BLaER1 (cell line): ENCODE measurements around the gene MAN1C1.

Experiments
- H3K27ac ChIP-seq: shearing (Covaris generic); formaldehyde crosslinking; 2 replicates; pipeline ENCODE4 v1.8.1; 2022
- H3K27me3 ChIP-seq: shearing (Covaris generic); formaldehyde crosslinking; 2 replicates; pipeline ENCODE4 v1.8.1; 2022
- H3K36me3 ChIP-seq: shearing (Covaris generic); formaldehyde crosslinking; 2 replicates; pipeline ENCODE4 v1.8.1; 2022
- H3K4me1 ChIP-seq: shearing (Covaris generic); formaldehyde crosslinking; 2 replicates; pipeline ENCODE4 v1.8.1; 2022
- H3K4me2 ChIP-seq: shearing (Covaris generic); formaldehyde crosslinking; 2 replicates; pipeline ENCODE4 v1.8.1; 2022
- H3K4me3 ChIP-seq: shearing (Covaris generic); formaldehyde crosslinking; 2 replicates; pipeline ENCODE4 v1.8.1; 2022
- H3K9ac ChIP-seq: shearing (Covaris generic); formaldehyde crosslinking; 2 replicates; pipeline ENCODE4 v1.8.1; 2022
- H3K9me3 ChIP-seq: shearing (Covaris generic); formaldehyde crosslinking; 2 replicates; pipeline ENCODE4 v1.8.1; 2022
- H4K20me1 ChIP-seq: shearing (Covaris generic); formaldehyde crosslinking; 2 replicates; pipeline ENCODE4 v1.8.1; 2022
- Cebpa-rat ChIP-seq: shearing (Covaris generic); IDR thresholded peaks from 2 replicates; pipeline ENCODE4 v1.8.1; 2022

Gene MAN1C1

DNA sequence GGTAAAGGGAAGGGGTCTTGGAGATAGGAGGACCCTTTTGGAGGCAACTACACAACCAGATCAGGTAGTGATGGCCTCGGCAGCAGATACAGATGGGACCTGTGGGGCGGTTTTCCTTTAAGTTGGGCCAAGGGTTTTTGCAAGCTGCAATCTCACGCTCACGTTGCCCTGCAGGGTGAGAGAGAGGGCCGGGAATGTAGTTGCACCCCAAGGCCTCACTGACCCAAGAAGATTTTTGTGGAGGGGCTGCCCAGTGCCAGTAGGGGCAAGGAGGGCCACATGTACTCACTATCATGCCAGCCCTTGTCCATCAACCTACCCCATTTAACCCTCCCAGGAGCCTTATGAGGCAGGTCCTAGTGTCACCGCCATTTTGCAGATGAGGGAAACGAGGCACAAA lies 125.7 kb downstream of the MAN1C1 start:
- no peak overlapping the region for H3K4me2 ChIP-seq
- H3K4me1 ChIP-seq, result peaks cover 45% of the 10 kb centered on the region
- H3K4me3 ChIP-seq, result no peak overlapping the region
- H3K36me3 ChIP-seq, result no peaks in the 10 kb centered on the region
- H4K20me1 ChIP-seq, result no peaks in the 10 kb centered on the region
- H3K27me3 ChIP-seq, result no peaks in the 10 kb centered on the region
- no peak overlapping the region for H3K9ac ChIP-seq
- H3K9me3 ChIP-seq, result no peaks in the 10 kb centered on the region
- no peak for TF ChIP-seq Cebpa-rat
- no peak overlapping the region for H3K27ac ChIP-seq

DNA sequence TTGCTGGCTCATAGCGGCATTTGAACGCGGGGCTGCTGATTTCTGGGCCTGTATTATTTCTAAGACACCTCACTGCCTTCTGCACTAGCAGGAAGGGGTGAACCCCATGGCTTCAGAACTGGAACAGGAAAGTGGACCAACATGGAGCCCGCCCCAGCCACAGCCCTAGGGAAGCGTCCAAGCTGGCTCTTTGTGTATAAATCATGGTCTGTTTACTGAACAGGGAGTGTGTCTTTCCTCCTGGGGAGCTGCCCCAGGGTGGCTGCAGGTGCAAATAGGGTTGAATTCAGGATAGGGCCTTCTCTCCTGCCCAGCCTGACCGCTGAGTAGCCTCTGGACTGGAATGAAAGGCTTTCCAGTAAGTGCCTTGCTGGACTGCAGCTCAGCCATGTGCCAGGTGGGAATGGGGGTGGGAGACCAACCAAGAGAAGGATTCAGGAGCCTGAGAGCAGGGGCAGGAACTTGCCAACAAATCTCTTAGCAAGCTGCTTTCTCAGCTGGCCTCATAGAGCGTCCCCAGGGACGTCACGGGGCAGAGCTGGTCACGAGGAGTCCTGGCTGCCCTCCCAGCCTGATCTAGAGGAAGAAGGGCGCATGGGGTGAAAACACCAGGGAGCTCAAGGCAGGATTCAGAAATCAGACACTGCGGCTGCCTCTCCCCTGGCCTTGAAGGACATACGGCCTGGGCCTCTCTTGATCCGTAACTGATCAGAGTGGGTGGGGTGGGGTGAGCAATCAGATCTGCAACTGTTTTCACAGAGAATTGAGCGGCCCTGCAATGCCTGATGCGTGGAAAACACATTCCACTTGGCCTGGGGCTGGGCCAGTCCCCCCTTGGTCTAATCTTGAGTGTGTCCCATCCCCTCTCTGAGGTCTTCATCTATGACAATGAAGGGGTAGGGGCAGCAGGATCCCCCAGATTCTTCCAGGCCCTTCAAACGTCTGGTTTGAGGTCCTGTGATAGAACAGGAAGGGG lies 126.9 kb downstream of the MAN1C1 start:
- no peaks in the 10 kb centered on the region for H3K36me3 ChIP-seq
- peaks cover 39% of the 10 kb centered on the region for H3K4me1 ChIP-seq
- TF ChIP-seq Cebpa-rat, result no peak
- no peaks in the 10 kb centered on the region for H4K20me1 ChIP-seq
- H3K27ac ChIP-seq, result peak overlapping the region; percentile 59
- H3K9me3 ChIP-seq, result no peaks in the 10 kb centered on the region
- peak overlapping the region; percentile 83 for H3K4me2 ChIP-seq
- no peaks in the 10 kb centered on the region for H3K27me3 ChIP-seq
- H3K4me3 ChIP-seq, result peak overlapping the region; percentile 31; the same call in 1 of the 2 replicates
- H3K9ac ChIP-seq, result peak overlapping the region; percentile 62

DNA sequence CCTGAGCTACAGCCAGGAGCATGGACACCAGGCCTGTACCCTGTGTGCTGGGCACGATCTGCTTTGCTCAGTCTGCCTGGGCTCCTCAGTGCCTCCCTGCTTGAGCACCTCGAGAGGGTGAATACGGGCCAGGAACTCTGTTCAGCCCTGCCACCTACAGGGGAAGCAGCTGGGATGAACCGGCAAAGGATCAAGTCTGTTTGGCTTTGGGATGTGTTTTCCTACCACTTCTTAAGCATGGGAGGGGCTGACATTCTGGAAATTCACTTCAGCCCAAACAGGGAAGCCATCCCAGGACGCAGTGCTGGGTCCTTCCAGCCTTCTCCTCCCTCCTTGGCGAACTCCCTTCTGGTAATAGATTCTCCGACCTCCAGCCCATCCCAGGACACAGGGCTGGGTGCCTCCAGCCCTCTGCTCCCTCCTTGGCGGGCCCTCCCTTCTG lies 127.6 kb downstream of the MAN1C1 start:
- H3K36me3 ChIP-seq, result no peaks in the 10 kb centered on the region
- 0 out of 2 replicates have a peak overlapping the region, but pooled peaks have one; percentile 31 for H3K4me3 ChIP-seq
- no peak for TF ChIP-seq Cebpa-rat
- H3K4me1 ChIP-seq, result peaks cover 34% of the 10 kb centered on the region
- H3K4me2 ChIP-seq, result peak overlapping the region; percentile 83
- H3K9ac ChIP-seq, result peak overlapping the region; percentile 62
- H4K20me1 ChIP-seq, result no peaks in the 10 kb centered on the region
- H3K9me3 ChIP-seq, result no peaks in the 10 kb centered on the region
- H3K27ac ChIP-seq, result peak overlapping the region; percentile 59
- no peaks in the 10 kb centered on the region for H3K27me3 ChIP-seq

DNA sequence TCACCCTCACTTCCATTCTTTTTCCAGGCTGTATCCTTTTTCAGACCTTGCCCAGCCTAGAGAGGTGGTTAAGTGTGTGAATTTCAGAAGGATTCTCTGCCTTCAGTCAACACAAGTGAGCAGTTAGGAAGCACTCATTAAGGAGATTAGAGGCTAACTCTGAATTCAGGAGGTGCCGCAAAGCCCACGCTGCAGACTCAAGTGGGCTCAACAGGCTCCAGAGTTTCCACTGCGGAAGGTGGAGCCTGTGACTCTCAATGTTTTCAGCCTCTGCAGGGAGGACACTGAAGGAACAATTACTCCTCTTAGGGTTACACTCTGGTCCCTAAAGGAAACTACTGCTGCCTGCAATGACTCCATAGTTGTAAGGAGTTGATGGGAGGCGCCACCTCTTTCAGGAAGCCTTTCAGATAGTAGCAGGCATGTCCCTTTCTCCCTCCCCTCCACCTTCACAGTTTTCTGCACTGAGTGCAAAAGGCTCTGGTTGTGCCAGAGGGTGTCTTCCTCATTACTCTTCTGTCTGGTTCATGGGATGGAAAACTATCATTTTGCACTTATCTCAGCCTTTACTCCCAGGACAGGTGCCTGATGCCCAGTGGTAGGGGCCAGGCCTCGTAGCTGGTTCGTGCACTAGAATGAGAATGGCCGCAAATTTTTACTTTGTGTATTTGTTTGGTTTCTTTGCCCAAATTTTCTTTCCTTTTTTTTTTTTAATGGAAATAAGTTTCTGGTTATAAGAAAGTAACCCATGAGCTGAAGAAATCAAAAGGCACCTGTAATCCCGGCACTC lies 128.2 kb downstream of the MAN1C1 start:
- Histone ChIP-seq H3K9ac (no peak overlapping the region), H3K9me3 (no peaks in the 10 kb centered on the region), H3K4me3 (no peak overlapping the region), H3K27me3 (no peaks in the 10 kb centered on the region), H3K4me1 (peaks cover 34% of the 10 kb centered on the region), H3K27ac (0 out of 2 replicates have a peak overlapping the region, but pooled peaks have one; percentile 59), H3K4me2 (peak overlapping the region; percentile 83), H4K20me1 (no peaks in the 10 kb centered on the region), H3K36me3 (no peaks in the 10 kb centered on the region)
- TF ChIP-seq Cebpa-rat, result no peak

DNA sequence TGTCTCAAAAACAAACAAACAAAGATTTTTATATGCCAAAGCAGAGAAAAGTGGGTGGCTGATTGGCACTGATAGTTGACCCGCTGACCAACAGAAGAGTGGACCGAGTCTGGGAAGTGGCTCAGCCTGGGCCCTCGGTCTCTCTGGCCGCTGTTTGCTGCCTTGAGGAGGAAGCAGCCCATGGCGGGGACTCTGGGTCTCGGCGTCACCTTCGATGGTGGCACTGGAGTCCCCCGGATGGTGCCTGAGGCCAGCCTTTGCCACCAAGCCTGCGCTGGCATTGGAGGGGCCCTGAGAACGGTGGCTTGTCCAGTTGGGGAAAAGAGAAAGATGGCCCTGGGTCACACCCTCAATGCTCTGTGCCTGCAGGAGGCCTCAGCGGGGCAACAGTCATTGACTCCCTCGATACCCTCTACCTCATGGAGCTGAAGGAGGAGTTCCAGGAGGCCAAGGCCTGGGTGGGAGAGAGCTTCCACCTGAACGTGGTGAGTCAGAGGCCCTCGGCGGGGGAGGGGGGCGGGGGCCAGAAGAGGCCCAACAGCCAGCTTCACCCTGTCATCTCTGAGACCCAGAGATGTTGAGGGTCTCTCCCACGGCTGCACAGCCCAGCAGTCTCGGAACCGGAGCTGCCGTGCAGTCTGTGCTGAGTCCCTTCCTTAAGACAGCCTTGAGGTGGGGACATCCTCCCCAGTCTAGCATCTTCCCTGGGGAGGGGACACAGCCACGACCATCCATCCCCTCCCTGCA lies 129.9 kb downstream of the MAN1C1 start:
- peaks cover 37% of the 10 kb centered on the region for H3K4me1 ChIP-seq
- H3K4me2 ChIP-seq, result no peak overlapping the region
- no peaks in the 10 kb centered on the region for H3K27me3 ChIP-seq
- no peak overlapping the region for H3K27ac ChIP-seq
- H3K4me3 ChIP-seq, result no peak overlapping the region
- no peak for TF ChIP-seq Cebpa-rat
- no peaks in the 10 kb centered on the region for H3K36me3 ChIP-seq
- H3K9ac ChIP-seq, result no peak overlapping the region
- no peaks in the 10 kb centered on the region for H4K20me1 ChIP-seq
- no peaks in the 10 kb centered on the region for H3K9me3 ChIP-seq

DNA sequence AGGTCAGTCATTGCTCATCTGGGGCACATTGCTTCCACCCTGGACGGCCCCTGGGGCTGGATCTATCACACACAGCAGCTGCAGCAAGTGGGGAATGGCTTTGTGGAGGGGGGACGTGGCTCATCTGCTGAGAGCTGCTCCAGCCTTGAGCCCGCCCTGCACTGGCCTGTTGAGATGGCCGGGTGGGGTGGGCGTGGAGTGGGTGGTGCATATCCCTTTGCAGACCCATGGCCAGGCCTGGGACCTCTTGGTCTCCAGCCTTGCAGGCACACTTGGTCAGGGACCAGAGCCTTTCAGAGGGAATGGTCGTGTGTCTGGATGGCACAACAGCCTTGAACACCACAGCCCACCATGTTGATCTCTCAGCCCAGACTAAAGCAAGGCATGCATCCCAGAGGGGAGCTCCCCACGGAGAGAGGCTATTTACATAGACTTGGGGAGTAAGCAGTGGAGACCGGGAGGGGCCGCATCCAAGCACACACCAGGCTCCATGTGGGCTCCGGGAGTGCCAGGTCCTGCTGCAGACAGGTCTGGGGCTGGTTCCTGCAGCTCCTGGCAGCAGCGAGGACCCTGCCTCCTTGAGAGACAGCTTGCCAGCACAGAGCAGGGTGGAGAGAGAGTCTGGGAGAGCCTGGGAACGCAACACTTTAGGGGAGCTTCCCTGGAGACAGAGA lies 130.6 kb downstream of the MAN1C1 start:
- Histone ChIP-seq H3K27ac (no peak overlapping the region), H3K36me3 (no peaks in the 10 kb centered on the region), H3K9me3 (no peaks in the 10 kb centered on the region), H3K4me2 (no peak overlapping the region), H3K4me3 (no peak overlapping the region), H3K4me1 (peaks cover 44% of the 10 kb centered on the region), H4K20me1 (no peaks in the 10 kb centered on the region), H3K27me3 (no peaks in the 10 kb centered on the region), H3K9ac (no peak overlapping the region)
- TF ChIP-seq Cebpa-rat, result no peak

DNA sequence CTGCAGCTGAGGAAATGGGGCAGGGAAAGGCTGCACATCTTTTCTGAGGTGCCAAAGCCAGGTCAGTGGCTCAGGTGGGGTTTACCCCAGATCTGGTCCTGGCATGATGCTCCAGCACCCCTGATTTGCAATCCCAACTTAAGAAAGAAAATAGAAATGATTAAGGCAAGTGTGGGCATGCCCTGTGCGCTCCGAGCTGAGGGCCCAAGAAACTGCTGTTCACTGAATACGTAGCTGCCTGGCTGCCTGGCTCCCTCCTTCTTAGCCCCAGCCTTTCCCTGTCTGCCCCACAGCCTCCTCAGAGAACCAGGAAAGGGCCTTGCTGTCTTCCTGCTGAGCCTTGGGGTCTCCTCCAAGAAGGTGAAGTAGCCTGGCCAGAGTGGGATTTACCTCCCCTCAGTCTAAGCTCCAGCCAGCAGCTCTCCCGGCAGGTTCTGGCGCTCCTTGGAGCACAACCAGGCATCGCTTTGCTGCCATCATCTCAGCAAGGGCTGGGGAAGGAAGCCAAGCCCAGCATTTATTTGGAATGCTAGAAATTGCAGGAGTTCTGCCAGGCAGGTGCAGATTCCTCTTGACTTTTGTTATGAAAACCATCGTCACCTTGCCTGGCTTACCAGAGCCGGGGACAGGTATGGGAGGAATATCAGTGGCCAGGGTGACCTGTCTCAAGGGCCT lies 132.1 kb downstream of the MAN1C1 start:
- 0 out of 2 replicates have a peak overlapping the region, but pooled peaks have one; percentile 10 for H3K4me2 ChIP-seq
- no peak overlapping the region for H3K9ac ChIP-seq
- H3K9me3 ChIP-seq, result no peaks in the 10 kb centered on the region
- no peaks in the 10 kb centered on the region for H3K27me3 ChIP-seq
- no peaks in the 10 kb centered on the region for H4K20me1 ChIP-seq
- H3K27ac ChIP-seq, result no peak overlapping the region
- H3K4me1 ChIP-seq, result peaks cover 45% of the 10 kb centered on the region
- no peak for TF ChIP-seq Cebpa-rat
- H3K36me3 ChIP-seq, result no peaks in the 10 kb centered on the region
- no peak overlapping the region for H3K4me3 ChIP-seq

DNA sequence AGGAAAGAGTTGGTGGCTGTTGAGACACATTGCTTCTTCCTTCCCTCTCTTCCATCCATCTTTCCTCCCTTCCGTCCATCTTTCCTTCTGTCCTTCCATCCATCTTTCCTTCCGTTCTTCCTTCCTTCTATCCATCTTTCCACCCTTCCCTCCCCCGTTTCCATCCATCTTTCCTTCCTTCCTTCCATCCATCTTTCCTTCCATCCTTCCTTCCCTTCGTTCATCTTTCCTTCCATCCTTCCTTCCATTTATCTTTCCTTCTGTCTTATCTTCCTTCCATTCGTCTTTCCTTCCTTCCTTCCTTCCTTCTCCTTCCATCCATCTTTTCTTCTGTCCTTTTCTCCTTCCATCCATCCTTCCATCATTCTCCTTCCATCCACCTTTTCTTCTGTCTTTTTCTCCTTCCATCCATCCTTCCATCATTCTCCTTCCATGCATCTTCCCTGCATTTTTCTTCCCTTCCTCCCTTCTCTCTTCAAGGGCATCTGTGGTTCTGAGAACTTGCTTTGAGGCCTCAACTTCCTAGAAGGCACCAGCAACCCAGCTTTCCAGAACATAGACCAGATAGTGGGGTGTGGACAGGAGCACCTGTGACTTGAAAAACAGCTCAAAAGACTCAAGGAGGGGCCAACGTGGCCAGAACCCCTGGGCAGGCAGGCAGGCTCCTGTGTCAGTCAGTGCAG lies 134.5 kb downstream of the MAN1C1 start:
- no peak for TF ChIP-seq Cebpa-rat
- Histone ChIP-seq H3K4me3 (no peak overlapping the region), H3K9me3 (no peaks in the 10 kb centered on the region), H3K36me3 (no peaks in the 10 kb centered on the region), H3K4me2 (no peak overlapping the region), H3K27me3 (no peaks in the 10 kb centered on the region), H3K4me1 (peaks cover 56% of the 10 kb centered on the region), H3K27ac (no peak overlapping the region), H4K20me1 (no peaks in the 10 kb centered on the region), H3K9ac (no peak overlapping the region)
